PC-9 (cell line): ENCODE results near the gene ZNF438.
"Not testable (repeated sequence)": the region's sequence is repeated elsewhere in the genome, so short reads cannot be mapped to it uniquely, and the experiment has no call there.

Experiments
- EZH2 ChIP-seq: fragments of 200-600 bp; sonication (generic); IDR thresholded peaks from 2 replicates; pipeline ENCODE4 v1.8.0; 2017; ENCODE audit warnings: antibody characterized with exemption, low read depth
- TF ChIP-seq, protein P1 (sequence below): fragments of 200-600 bp; sonication (generic); conservative IDR thresholded peaks from 2 replicates; pipeline ENCODE4 v1.6.1; 2017; ENCODE audit warnings: mixed run types, antibody characterized with exemption, mild to moderate bottlenecking, moderate library complexity

DNA sequence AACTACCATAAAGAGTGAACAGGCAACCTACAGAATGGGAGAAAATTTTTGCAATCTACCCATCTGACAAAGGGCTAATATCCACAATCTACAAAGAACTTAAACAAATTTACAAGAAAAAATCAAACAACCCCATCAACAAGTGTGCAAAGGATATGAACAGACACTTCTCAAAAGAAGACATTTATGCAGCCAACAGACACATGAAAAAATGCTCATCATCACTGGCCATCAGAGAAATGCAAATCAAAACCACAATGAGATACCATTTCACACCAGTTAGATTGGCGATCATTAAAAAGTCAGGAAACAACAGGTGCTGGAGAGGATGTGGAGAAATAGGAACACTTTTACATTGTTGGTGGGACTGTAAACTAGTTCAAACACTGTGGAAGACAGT, 5.4 kb downstream of the ZNF438 start:
- TF ChIP-seq, protein P1, sequence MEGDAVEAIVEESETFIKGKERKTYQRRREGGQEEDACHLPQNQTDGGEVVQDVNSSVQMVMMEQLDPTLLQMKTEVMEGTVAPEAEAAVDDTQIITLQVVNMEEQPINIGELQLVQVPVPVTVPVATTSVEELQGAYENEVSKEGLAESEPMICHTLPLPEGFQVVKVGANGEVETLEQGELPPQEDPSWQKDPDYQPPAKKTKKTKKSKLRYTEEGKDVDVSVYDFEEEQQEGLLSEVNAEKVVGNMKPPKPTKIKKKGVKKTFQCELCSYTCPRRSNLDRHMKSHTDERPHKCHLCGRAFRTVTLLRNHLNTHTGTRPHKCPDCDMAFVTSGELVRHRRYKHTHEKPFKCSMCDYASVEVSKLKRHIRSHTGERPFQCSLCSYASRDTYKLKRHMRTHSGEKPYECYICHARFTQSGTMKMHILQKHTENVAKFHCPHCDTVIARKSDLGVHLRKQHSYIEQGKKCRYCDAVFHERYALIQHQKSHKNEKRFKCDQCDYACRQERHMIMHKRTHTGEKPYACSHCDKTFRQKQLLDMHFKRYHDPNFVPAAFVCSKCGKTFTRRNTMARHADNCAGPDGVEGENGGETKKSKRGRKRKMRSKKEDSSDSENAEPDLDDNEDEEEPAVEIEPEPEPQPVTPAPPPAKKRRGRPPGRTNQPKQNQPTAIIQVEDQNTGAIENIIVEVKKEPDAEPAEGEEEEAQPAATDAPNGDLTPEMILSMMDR, result not testable (repeated sequence)
- not testable (repeated sequence) for TF ChIP-seq EZH2
